ENCODE data around the gene TMPRSS7.

Gene TMPRSS7

GRCh38 chr3:112115806-112116383 is 81.4 kb downstream of the TMPRSS7 start:
- Histone ChIP-seq H3K27ac (ENCODE audit: low read depth, low read length) (no peak overlapping the region), H3K9ac (ENCODE audit: low read depth in 1 of 2, low read length in 2 of 2) (no peak overlapping the region), H3K9me3 (ENCODE audit: control insufficient read depth in 1 of 2, low read length in 2 of 2) (no peaks in the 10 kb centered on the region), H3K27me3 (ENCODE audit: control insufficient read depth in 1 of 2, insufficient read depth in 2 of 2, low read length in 2 of 2) (no peaks in the 10 kb centered on the region), H3K4me3 (ENCODE audit: low read depth in 1 of 2, low read length in 2 of 2) (no peak overlapping the region), H3K4me1 (ENCODE audit: control insufficient read depth in 1 of 2, insufficient read depth in 2 of 2, low read length in 2 of 2) (peaks cover 2 to 6% of the 10 kb centered on the region in 2 donors), H3K36me3 (ENCODE audit: control insufficient read depth in 1 of 2, insufficient read depth in 2 of 2, low read length in 2 of 2) (peaks cover 2 to 5% of the 10 kb centered on the region in 2 donors)

GRCh38 chr3:112116748-112117186 is 82.2 kb downstream of the TMPRSS7 start:
- H3K27ac ChIP-seq (ENCODE audit: low read depth, low read length), result no peak overlapping the region
- H3K9ac ChIP-seq (ENCODE audit: low read depth in 1 of 2, low read length in 2 of 2), result no peak overlapping the region
- no peak overlapping the region for H3K4me3 ChIP-seq (ENCODE audit: low read depth in 1 of 2, low read length in 2 of 2)
- H3K9me3 ChIP-seq (ENCODE audit: control insufficient read depth in 1 of 2, low read length in 2 of 2), result no peaks in the 10 kb centered on the region
- H3K27me3 ChIP-seq (ENCODE audit: control insufficient read depth in 1 of 2, insufficient read depth in 2 of 2, low read length in 2 of 2), result no peaks in the 10 kb centered on the region
- H3K4me1 ChIP-seq (ENCODE audit: control insufficient read depth in 1 of 2, insufficient read depth in 2 of 2, low read length in 2 of 2), result peaks cover 2 to 6% of the 10 kb centered on the region in 2 donors
- peaks cover 2 to 5% of the 10 kb centered on the region in 2 donors for H3K36me3 ChIP-seq (ENCODE audit: control insufficient read depth in 1 of 2, insufficient read depth in 2 of 2, low read length in 2 of 2)

GRCh38 chr3:112117415-112117814 is 82.9 kb downstream of the TMPRSS7 start:
- H3K9ac ChIP-seq (ENCODE audit: low read depth in 1 of 2, low read length in 2 of 2), result no peak overlapping the region
- peaks cover 2 to 6% of the 10 kb centered on the region in 2 donors for H3K4me1 ChIP-seq (ENCODE audit: control insufficient read depth in 1 of 2, insufficient read depth in 2 of 2, low read length in 2 of 2)
- no peaks in the 10 kb centered on the region for H3K9me3 ChIP-seq (ENCODE audit: control insufficient read depth in 1 of 2, low read length in 2 of 2)
- no peaks in the 10 kb centered on the region for H3K27me3 ChIP-seq (ENCODE audit: control insufficient read depth in 1 of 2, insufficient read depth in 2 of 2, low read length in 2 of 2)
- H3K27ac ChIP-seq (ENCODE audit: low read depth, low read length), result no peak overlapping the region
- H3K36me3 ChIP-seq (ENCODE audit: control insufficient read depth in 1 of 2, insufficient read depth in 2 of 2, low read length in 2 of 2), result peaks cover 2 to 5% of the 10 kb centered on the region in 2 donors
- no peak overlapping the region for H3K4me3 ChIP-seq (ENCODE audit: low read depth in 1 of 2, low read length in 2 of 2)

GRCh38 chr3:112117841-112118571 is 83.5 kb downstream of the TMPRSS7 start:
- H3K9ac ChIP-seq (ENCODE audit: low read depth in 1 of 2, low read length in 2 of 2), result no peak overlapping the region
- H3K4me1 ChIP-seq (ENCODE audit: control insufficient read depth in 1 of 2, insufficient read depth in 2 of 2, low read length in 2 of 2), result peaks cover 2 to 6% of the 10 kb centered on the region in 2 donors
- H3K36me3 ChIP-seq (ENCODE audit: control insufficient read depth in 1 of 2, insufficient read depth in 2 of 2, low read length in 2 of 2), result peaks cover 2 to 5% of the 10 kb centered on the region in 2 donors
- no peaks in the 10 kb centered on the region for H3K9me3 ChIP-seq (ENCODE audit: control insufficient read depth in 1 of 2, low read length in 2 of 2)
- no peak overlapping the region for H3K27ac ChIP-seq (ENCODE audit: low read depth, low read length)
- no peaks in the 10 kb centered on the region for H3K27me3 ChIP-seq (ENCODE audit: control insufficient read depth in 1 of 2, insufficient read depth in 2 of 2, low read length in 2 of 2)
- no peak overlapping the region for H3K4me3 ChIP-seq (ENCODE audit: low read depth in 1 of 2, low read length in 2 of 2)

GRCh38 chr3:112119962-112120836 is 85.7 kb downstream of the TMPRSS7 start:
- Histone ChIP-seq H3K36me3 (ENCODE audit: control insufficient read depth in 1 of 2, insufficient read depth in 2 of 2, low read length in 2 of 2) (peaks cover 0 to 5% of the 10 kb centered on the region in 2 donors), H3K9me3 (ENCODE audit: control insufficient read depth in 1 of 2, low read length in 2 of 2) (no peaks in the 10 kb centered on the region), H3K9ac (ENCODE audit: low read depth in 1 of 2, low read length in 2 of 2) (no peak overlapping the region), H3K4me3 (ENCODE audit: low read depth in 1 of 2, low read length in 2 of 2) (no peak overlapping the region), H3K27ac (ENCODE audit: low read depth, low read length) (no peak overlapping the region), H3K4me1 (ENCODE audit: control insufficient read depth in 1 of 2, insufficient read depth in 2 of 2, low read length in 2 of 2) (peaks cover 2 to 6% of the 10 kb centered on the region in 2 donors), H3K27me3 (ENCODE audit: control insufficient read depth in 1 of 2, insufficient read depth in 2 of 2, low read length in 2 of 2) (no peaks in the 10 kb centered on the region)

GRCh38 chr3:112121577-112122547 is 87.3 kb downstream of the TMPRSS7 start:
- Histone ChIP-seq H3K27ac (ENCODE audit: low read depth, low read length) (no peak overlapping the region), H3K27me3 (ENCODE audit: control insufficient read depth in 1 of 2, insufficient read depth in 2 of 2, low read length in 2 of 2) (no peaks in the 10 kb centered on the region), H3K9me3 (ENCODE audit: control insufficient read depth in 1 of 2, low read length in 2 of 2) (no peaks in the 10 kb centered on the region), H3K4me3 (ENCODE audit: low read depth in 1 of 2, low read length in 2 of 2) (no peak overlapping the region), H3K4me1 (ENCODE audit: control insufficient read depth in 1 of 2, insufficient read depth in 2 of 2, low read length in 2 of 2) (peaks cover 8 to 10% of the 10 kb centered on the region in 2 donors), H3K9ac (ENCODE audit: low read depth in 1 of 2, low read length in 2 of 2) (no peak overlapping the region), H3K36me3 (ENCODE audit: control insufficient read depth in 1 of 2, insufficient read depth in 2 of 2, low read length in 2 of 2) (peaks cover 0 to 5% of the 10 kb centered on the region in 2 donors)

GRCh38 chr3:112122870-112123269 is 88.3 kb downstream of the TMPRSS7 start:
- Histone ChIP-seq H3K27ac (ENCODE audit: low read depth, low read length) (no peak overlapping the region), H3K9ac (ENCODE audit: low read depth in 1 of 2, low read length in 2 of 2) (no peak overlapping the region), H3K4me3 (ENCODE audit: low read depth in 1 of 2, low read length in 2 of 2) (no peak overlapping the region), H3K36me3 (ENCODE audit: control insufficient read depth in 1 of 2, insufficient read depth in 2 of 2, low read length in 2 of 2) (no peaks in the 10 kb centered on the region), H3K9me3 (ENCODE audit: control insufficient read depth in 1 of 2, low read length in 2 of 2) (no peaks in the 10 kb centered on the region), H3K27me3 (ENCODE audit: control insufficient read depth in 1 of 2, insufficient read depth in 2 of 2, low read length in 2 of 2) (no peaks in the 10 kb centered on the region), H3K4me1 (ENCODE audit: control insufficient read depth in 1 of 2, insufficient read depth in 2 of 2, low read length in 2 of 2) (peaks cover 9 to 12% of the 10 kb centered on the region in 2 donors)

GRCh38 chr3:112123548-112123947 is 89.0 kb downstream of the TMPRSS7 start:
- Histone ChIP-seq H3K27ac (ENCODE audit: low read depth, low read length) (no peak overlapping the region), H3K36me3 (ENCODE audit: control insufficient read depth in 1 of 2, insufficient read depth in 2 of 2, low read length in 2 of 2) (no peaks in the 10 kb centered on the region), H3K9me3 (ENCODE audit: control insufficient read depth in 1 of 2, low read length in 2 of 2) (no peaks in the 10 kb centered on the region), H3K4me3 (ENCODE audit: low read depth in 1 of 2, low read length in 2 of 2) (no peak overlapping the region), H3K27me3 (ENCODE audit: control insufficient read depth in 1 of 2, insufficient read depth in 2 of 2, low read length in 2 of 2) (no peaks in the 10 kb centered on the region), H3K4me1 (ENCODE audit: control insufficient read depth in 1 of 2, insufficient read depth in 2 of 2, low read length in 2 of 2) (peaks cover 9 to 18% of the 10 kb centered on the region in 2 donors), H3K9ac (ENCODE audit: low read depth in 1 of 2, low read length in 2 of 2) (no peak overlapping the region)

- H3K27me3 ChIP-seq (ENCODE audit: control insufficient read depth in 1 of 2, insufficient read depth in 2 of 2, low read length in 2 of 2), result no peaks in the 10 kb centered on the region
- no peak overlapping the region for H3K9ac ChIP-seq (ENCODE audit: low read depth in 1 of 2, low read length in 2 of 2)
- H3K27ac ChIP-seq (ENCODE audit: low read depth, low read length), result no peak overlapping the region
- no peaks in the 10 kb centered on the region for H3K36me3 ChIP-seq (ENCODE audit: control insufficient read depth in 1 of 2, insufficient read depth in 2 of 2, low read length in 2 of 2)
- peaks cover 9 to 14% of the 10 kb centered on the region in 2 donors for H3K4me1 ChIP-seq (ENCODE audit: control insufficient read depth in 1 of 2, insufficient read depth in 2 of 2, low read length in 2 of 2)
- no peaks in the 10 kb centered on the region for H3K9me3 ChIP-seq (ENCODE audit: control insufficient read depth in 1 of 2, low read length in 2 of 2)
- H3K4me3 ChIP-seq (ENCODE audit: low read depth in 1 of 2, low read length in 2 of 2), result no peak overlapping the region
Observed at GRCh38 chr3:112124907-112125607, 90.5 kb downstream of the TMPRSS7 start.
